H1 (cell line): ENCODE data around the gene CSN1S1. TPM values are rescaled to one million over a fixed set of nuclear protein-coding genes. Genes with fewer than 3 reads are reported as not detected.

Experiments used
- ATF2 ChIP-seq: IDR thresholded peaks from 2 replicates; pipeline ENCODE4 v1.6.1; 2012; ENCODE audit warnings: low read length, inconsistent platforms
- BACH1 ChIP-seq: IDR thresholded peaks from 2 replicates; pipeline ENCODE4 v1.6.1; 2012; ENCODE audit warnings: low read length, improper control_type of control experiment
- CHD7 ChIP-seq: fragments of 300-600 bp; sonication (generic); IDR thresholded peaks from 2 replicates; pipeline ENCODE4 v1.7.1; 2012; ENCODE audit warnings: low read length, moderate library complexity, mild to moderate bottlenecking, inconsistent platforms; ENCODE audit not compliant: insufficient replicate concordance
- FOSL1 ChIP-seq: IDR thresholded peaks from 2 replicates; pipeline ENCODE4 v1.6.1; 2011; ENCODE audit warnings: mild to moderate bottlenecking, low read depth, low read length, moderate library complexity; ENCODE audit not compliant: insufficient read depth
- HDAC6 ChIP-seq: IDR thresholded peaks from one replicate; pipeline ENCODE4 v1.7.1; 2012; ENCODE audit warnings: low read depth, mild to moderate bottlenecking, inconsistent platforms, low read length, moderate library complexity
- RBBP5 ChIP-seq: IDR thresholded peaks from 2 replicates; pipeline ENCODE4 v1.7.1; 2012; ENCODE audit warnings: low read depth, mild to moderate bottlenecking, inconsistent platforms, low read length, moderate library complexity, borderline replicate concordance
- RXRA ChIP-seq: IDR thresholded peaks from 2 replicates; pipeline ENCODE4 v1.6.1; 2011; ENCODE audit warnings: low read depth, mild to moderate bottlenecking, low read length, moderate library complexity; ENCODE audit not compliant: insufficient read depth
- SIX5 ChIP-seq: IDR thresholded peaks from 2 replicates; pipeline ENCODE4 v1.6.1; 2011; ENCODE audit warnings: mild to moderate bottlenecking, low read depth, low read length
- SRF ChIP-seq: IDR thresholded peaks from 2 replicates; pipeline ENCODE4 v1.6.1; 2011; ENCODE audit warnings: mild to moderate bottlenecking, low read depth, low read length, moderate library complexity
- TAF1 ChIP-seq: IDR thresholded peaks from 2 replicates; pipeline ENCODE4 v1.6.1; 2011; ENCODE audit warnings: mild to moderate bottlenecking, low read depth, low read length
- TBP ChIP-seq: IDR thresholded peaks from 2 replicates; pipeline ENCODE4 v1.6.1; 2011; ENCODE audit warnings: low read depth, low read length, improper control_type of control experiment
- polyA plus RNA-seq, 7 experiments: library from polyadenylated mRNA; depleted of rRNA in 3 of 7; stranded (reverse) in 5 of 7; unstranded in 2 of 7; fragments of >200 nt in 5 of 7; fragments of 200-250 nt in 2 of 7; gene quantifications; 1 replicate in 5 of 7; 2 replicates in 1 of 7; 4 replicates in 1 of 7; pipeline versions ENCODE4 v1.2.1 to v1.2.3, GENCODE V29; 2011 to 2013; ENCODE audit warnings: missing spikeins in 2 of 7, mixed read lengths in 2 of 7
- total RNA-seq: library from RNA; stranded (reverse); fragmentation: NEBNext Ultra II Directional; extraction: Animal tissue kit (Norgen Biotek cat#: 25700); gene quantifications from 2 replicates; pipeline ENCODE4 v1.2.1, GENCODE V29; 2021

CSN1S1 gene
- total and polyA plus RNA-seq, 2 of the 8 experiments (the other 6 are each of a cell fraction or from before 2014, with no cell fraction given): not detected

GRCh38 chr4:69977582-69977981 is 46.7 kb downstream of the CSN1S1 start (continued):
- no peak for TF ChIP-seq CHD7
- no peak for TF ChIP-seq FOSL1
- TF ChIP-seq TBP: no peak
- TF ChIP-seq ATF2: no peak
- TF ChIP-seq SIX5: no peak
- no peak for TF ChIP-seq HDAC6
- TF ChIP-seq BACH1: no peak
- TF ChIP-seq SRF: no peak
- TF ChIP-seq RBBP5: no peak
- no peak for TF ChIP-seq RXRA
- no peak for TF ChIP-seq TAF1
